A204.1 (cell line): ENCODE data around the gene CA10.

Experiments used
- FAIRE-seq: peaks from 2 replicates; lab custom pipeline; 2012; peaks lifted over from hg19 to GRCh38; lab: Jason Lieb, UNC

Gene CA10

DNA sequence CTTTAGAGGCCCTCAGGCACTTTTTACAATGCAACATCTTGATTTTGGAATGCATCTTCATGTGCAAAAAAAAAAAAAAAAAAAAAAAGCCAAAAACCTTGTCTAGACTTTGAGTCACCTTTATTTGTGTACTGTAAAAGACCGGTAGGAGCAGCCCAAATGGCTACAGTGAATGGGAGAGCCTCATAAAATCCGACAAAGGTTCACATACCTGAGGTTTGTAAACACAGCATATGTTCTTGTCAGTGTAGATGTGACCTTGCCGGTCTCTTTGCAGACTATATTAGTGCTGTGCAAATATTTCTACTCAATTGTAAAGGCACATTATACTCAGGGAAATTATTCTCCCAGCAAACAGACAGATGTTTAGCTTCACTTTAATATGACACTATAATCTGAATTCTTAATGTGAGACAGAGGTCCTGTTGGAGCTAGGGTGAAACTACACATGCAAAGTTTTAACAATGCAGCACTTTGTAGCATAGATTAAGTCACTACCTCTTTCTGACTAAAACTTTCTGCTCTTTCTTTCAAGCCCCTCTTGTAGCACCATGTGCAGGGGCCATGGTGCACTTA, 211.3 kb downstream of the CA10 start:
- FAIRE-seq = no peak

DNA sequence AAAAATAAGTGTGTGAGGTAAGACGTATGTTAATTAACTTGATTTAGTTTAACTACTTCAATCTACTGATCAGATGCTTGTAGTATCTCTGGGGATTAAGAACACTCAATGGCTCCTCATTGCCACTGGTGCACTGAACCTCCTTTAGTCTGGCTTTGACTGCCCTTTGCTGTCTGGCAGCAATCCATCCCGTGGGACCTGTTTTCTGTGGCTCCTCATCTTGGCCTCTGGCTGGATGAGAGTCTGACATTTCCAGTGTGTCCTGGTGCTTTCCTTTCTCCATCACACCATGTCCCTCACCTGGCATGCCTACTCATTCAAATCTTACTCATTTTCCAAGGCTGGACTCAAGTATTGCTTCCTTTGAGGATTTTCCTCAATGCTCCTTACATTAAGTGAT, 212.2 kb downstream of the CA10 start:
- no peak for FAIRE-seq

DNA sequence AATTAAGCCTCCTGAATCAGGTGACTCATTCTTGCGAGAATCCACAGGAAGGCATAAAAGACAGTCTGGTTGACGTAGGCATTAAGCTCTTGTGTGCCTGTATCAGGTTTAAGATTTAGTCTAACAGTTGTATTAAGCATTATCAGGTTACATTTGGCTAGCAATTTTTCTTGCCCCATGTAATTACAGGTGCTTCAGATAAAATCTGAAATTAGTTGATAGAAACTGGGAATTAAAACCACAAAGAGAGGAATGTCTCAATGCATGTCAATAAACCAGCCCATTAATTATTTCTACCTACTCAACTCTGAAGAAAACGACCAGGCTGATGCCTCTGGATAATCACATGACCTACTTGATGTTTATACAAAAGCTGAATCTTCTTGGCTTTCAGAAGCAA, 217.2 kb downstream of the CA10 start:
- no peak for FAIRE-seq

- FAIRE-seq = no peak
Measured at GRCh38 chr17:51937264-51937663, 221.2 kb downstream of the CA10 start.

GRCh38 chr17:51935477-51935876, 223.0 kb downstream of the CA10 start:
- no peak for FAIRE-seq

GRCh38 chr17:51933647-51934046, 224.9 kb downstream of the CA10 start:
- no peak for FAIRE-seq

DNA sequence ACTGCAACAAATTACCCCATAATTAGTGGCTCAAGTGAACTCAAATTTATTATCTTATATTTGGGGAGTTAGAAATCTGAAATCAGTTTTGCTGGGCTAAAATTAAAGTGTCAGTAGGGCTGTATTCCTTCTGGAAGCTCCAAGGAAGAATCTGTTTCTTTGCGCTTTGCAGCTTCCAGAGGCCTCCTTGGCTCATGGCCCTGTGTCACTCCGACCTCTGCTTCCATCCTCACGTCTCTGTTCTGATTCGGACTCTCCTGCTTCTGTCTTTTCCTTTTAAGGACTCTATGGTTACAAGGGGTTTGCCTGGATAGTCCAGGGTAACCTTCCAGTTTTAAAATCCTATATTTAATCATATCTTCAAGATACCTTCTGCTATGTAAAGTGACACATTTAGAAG, 232.1 kb downstream of the CA10 start:
- no peak for FAIRE-seq

- FAIRE-seq = no peak
Measured at GRCh38 chr17:51921500-51921899, 237.0 kb downstream of the CA10 start.

DNA sequence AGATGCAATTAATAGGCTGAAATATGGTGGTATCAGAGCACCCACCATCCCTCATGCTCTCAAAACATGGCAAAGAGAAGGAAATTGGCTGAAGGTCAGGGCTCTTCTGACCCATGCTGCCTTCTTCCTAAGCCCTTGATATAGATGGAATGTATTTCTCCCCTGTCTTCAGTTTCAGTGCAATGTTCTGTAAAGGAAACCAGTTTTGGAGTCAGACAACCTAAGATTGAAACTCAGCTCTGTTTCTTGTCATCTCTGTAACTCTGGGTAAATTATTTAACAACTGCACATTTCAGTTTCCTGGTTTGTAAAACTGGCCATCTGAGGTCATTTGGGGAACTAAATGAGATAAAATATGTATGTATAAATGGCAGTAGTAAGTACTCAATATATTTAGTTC, 243.9 kb downstream of the CA10 start:
- FAIRE-seq = no peak

DNA sequence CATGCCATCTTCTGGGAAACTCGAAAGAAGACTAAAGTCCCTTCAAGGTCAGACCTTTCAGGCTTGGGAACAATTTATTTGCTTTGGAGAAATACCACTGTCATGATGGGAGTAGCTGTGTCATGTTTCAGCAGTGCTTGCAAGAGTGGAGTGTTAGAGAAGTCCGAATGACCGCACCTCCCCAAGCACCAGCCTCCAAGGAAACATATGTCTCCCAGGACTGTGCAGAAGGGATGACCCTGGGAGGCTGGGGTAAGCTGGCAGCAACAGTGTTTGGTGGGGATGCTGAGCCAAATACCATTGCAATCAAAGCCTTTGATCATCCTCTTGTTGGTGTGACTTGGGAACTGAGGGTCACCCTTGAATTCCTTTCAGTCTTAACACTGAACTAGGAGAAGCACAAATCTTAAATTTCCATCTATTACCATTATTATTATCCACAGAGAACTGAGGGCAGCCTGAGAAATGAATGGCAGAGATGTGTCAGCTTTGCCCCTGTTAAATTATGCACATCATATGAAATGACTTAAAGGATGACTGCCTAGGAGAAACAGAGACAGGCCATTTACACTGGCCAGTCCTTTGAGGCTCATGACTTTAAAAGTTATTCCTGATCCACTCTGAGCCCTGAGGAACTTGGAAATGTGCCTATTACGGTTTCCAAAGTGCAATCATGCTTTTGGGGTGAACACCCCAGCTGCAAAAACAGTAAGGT, 244.9 kb downstream of the CA10 start:
- no peak for FAIRE-seq

- no peak for FAIRE-seq
Measured at GRCh38 chr17:51912939-51913338, 245.6 kb downstream of the CA10 start.

DNA sequence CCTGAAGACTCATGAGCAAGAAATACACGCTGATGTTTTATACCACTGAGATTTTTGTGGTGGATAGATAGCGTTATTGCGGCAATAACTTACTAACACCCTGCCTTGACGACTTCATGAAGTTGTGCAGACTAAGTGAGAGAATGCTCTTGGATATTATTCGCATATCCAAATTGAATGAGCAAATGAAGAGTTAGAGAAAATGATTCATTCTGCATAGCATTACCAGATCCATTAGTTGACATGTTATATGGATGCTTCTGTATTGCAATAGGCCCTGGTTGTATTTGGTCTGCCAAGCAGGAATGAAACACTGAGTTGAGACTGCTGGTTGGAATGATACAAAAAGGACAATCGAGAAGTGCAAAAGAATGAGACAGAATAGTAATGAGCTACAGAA, 247.3 kb downstream of the CA10 start:
- no peak for FAIRE-seq

DNA sequence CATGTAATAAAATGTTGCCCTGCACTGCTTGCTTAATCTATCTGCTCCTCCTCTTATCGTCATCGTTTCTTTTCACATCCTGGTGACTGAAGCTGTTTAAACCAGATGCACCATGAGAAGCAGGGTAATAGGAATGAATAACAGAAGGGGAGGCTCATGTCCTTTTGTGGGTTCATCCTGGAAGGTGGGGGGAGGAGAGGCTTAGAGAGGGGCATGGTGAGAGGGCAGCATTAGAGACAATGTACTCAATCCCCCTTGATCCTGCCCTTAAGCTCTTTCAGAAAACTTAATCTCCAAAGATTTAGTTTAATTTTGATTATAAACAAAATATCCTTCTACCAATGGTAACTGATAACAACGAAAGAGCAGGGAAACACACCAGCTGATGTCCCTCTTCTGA, 248.5 kb downstream of the CA10 start:
- FAIRE-seq = no peak

DNA sequence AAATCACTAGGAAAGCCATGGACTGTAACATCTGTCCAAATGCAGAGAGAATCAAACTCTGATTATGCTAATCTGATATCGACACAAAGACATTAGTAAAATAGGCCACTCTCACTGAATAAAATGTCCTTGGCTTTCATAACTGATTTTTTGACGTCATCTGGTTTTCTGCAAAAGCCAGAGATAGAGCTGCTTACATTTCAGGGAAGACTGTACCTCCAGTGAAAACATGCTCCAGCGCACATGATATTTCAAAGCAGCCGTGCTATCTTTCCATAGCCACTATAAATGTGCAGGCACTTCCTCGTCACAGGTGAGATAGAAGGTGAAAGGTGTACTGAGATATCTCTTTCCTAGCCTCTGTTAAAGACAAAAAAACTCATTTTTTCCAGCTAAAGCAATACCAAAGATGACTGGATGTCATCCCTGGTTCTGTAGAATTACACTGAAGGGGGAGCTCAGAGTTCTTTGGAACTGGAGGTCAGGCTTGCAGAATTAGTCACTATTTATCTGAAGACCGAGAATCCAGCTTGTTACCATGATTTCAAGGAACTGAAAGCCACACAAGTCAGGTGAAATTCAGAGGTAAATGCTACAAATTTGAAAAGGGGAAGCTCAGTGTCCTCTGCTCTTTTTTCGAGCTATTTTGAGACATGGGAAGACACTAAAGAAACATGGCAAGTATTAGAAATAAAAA, 249.5 kb downstream of the CA10 start:
- FAIRE-seq = no peak

GRCh38 chr17:51907041-51907440, 251.5 kb downstream of the CA10 start:
- FAIRE-seq = no peak

DNA sequence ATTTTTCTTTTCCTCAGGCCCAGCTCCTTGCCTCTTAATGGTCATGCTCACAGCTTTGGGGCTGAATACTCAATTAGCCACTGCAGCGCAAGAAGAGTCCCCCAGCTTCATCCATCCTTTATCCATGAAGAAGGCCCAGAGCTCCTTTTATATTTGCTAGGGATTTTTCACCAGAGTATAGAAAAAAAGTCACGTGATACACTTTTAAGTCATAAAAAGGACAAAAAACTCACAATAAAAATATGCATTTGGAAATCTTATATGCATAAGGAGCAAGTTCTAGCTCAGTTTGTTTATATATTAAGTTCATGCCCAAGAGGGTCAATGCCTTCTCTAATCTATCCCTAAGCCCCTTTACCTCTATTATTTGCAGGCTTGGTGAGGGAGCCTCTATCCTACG, 254.1 kb downstream of the CA10 start:
- FAIRE-seq = no peak

DNA sequence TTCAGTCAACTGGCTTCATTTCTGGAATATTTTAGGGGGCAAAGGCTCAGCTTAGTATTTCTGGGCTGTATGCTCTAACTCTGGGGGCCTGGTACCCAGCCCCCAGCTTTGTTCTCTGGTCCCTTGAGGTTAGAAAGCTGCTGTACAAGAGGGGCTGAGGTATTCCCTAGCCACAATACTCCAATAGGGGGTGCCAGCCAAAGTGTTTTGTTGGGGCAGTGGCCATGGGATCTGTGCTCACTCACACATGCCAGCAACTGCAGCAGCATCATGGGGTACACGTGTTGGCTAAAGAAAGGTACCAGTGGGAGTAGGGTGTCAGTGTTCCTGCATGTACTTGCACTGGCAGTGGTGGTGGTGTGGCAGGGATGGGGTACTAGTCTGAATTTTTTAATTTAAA, 257.3 kb downstream of the CA10 start:
- FAIRE-seq = no peak

DNA sequence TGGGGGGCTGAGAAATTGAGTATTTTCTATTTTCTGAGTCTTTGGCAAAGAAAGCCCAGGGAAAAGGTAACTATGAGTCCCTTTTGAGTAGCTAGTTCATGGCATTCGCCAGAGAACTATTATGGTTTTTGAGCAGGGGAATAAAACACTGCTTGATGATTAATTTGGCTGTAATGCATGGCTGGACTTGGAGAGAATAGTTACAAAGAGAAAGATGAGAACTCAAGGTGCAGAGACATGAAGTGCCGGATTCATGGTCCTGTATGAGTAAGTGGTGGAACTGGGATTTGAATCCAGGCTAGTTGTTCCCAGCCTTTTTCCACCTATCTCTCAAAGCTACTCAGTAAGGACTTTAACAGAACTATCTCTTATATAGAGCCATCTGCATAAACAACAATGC, 266.6 kb downstream of the CA10 start:
- no peak for FAIRE-seq

- FAIRE-seq = no peak
Measured at GRCh38 chr17:51890710-51891109, 267.8 kb downstream of the CA10 start.

GRCh38 chr17:51888816-51889215, 269.7 kb downstream of the CA10 start:
- no peak for FAIRE-seq

DNA sequence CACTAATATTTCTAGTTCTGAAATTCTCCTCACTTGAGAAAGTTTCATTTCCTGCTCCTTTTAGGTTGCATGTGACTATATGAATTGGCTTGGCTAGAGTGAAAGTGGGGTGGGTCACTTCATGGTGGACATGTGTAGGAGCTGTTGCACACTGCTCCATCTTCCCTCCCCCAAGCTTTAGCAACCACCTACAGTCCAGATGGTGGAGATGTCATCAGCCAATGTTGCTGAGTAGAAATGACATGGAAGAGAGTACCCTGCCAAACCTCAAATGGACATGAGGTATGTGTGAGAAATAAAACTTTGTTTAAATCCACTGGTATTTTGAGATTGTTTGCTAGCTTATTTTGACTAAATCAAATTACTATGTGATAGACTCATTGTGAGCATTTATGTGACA, 281.5 kb downstream of the CA10 start:
- no peak for FAIRE-seq

GRCh38 chr17:51873302-51873701, 285.2 kb downstream of the CA10 start:
- FAIRE-seq = no peak

GRCh38 chr17:51869387-51869786, 289.1 kb downstream of the CA10 start:
- no peak for FAIRE-seq
